Keratinocyte (primary cell): ENCODE results near the gene MAG. TPM values are rescaled to one million over a fixed set of nuclear protein-coding genes. Genes with fewer than 3 reads are reported as not detected.

Source experiments
- DNase-seq: peaks from one replicate; pipeline ENCODE4 v3.0.0-alpha.2; 2011; ENCODE audit warnings: low read depth, missing footprints, low spot score
- FAIRE-seq: peaks from 2 replicates; lab custom pipeline; 2011; peaks lifted over from hg19 to GRCh38; lab: Jason Lieb, UNC
- H2AFZ ChIP-seq: 2 replicates; pipeline ENCODE4 v1.6.0; 2012; ENCODE audit warnings: low read length, control low read depth, inconsistent platforms; ENCODE audit not compliant: control insufficient read depth
- H3K27ac ChIP-seq: 2 replicates; pipeline ENCODE4 v1.5.1; 2011; ENCODE audit warnings: low read length; ENCODE audit not compliant: control insufficient read depth, insufficient read depth
- H3K27me3 ChIP-seq: 3 replicates; pipeline ENCODE4 v1.6.0; 2011; ENCODE audit warnings: low read length; ENCODE audit not compliant: control insufficient read depth, insufficient read depth; ENCODE audit errors: extremely low read depth
- H3K36me3 ChIP-seq, 2 experiments: 2 replicates in 1 of 2; 3 replicates in 1 of 2; pipeline ENCODE4 v1.5.1; 2011; ENCODE audit warnings: low read length in 2 of 2, mild to moderate bottlenecking in 1 of 2; ENCODE audit not compliant: control insufficient read depth in 2 of 2, insufficient read depth in 2 of 2; ENCODE audit errors: extremely low read depth in 1 of 2
- H3K4me1 ChIP-seq: 3 replicates; pipeline ENCODE4 v1.5.1; 2011; ENCODE audit warnings: low read length; ENCODE audit not compliant: control insufficient read depth, insufficient read depth; ENCODE audit errors: extremely low read depth
- H3K4me2 ChIP-seq: 3 replicates; pipeline ENCODE4 v1.6.0; 2011; ENCODE audit warnings: low read depth, low read length; ENCODE audit not compliant: control insufficient read depth, insufficient read depth; ENCODE audit errors: extremely low read depth
- H3K4me3 ChIP-seq, 3 experiments: fragments of 200-600 bp in 1 of 3; sonication (generic) in 1 of 3; 2 replicates in 2 of 3; 3 replicates in 1 of 3; pipeline ENCODE4 v1.5.1; 2011 to 2016; ENCODE audit warnings: low read length in 3 of 3, mild to moderate bottlenecking in 3 of 3, control low read depth in 2 of 3, inconsistent platforms in 1 of 3, low read depth in 1 of 3, mixed read lengths in 1 of 3, mixed run types in 1 of 3, moderate library complexity in 1 of 3; ENCODE audit not compliant: control insufficient read depth in 2 of 3, insufficient read depth in 2 of 3; ENCODE audit errors: extremely low read depth in 1 of 3
- H3K79me2 ChIP-seq: 2 replicates; pipeline ENCODE4 v1.6.0; 2012; ENCODE audit warnings: low read length; ENCODE audit not compliant: control insufficient read depth, insufficient read depth
- H3K9ac ChIP-seq: 3 replicates; pipeline ENCODE4 v1.6.0; 2011; ENCODE audit warnings: low read length; ENCODE audit not compliant: control insufficient read depth, insufficient read depth; ENCODE audit errors: extremely low read depth
- H3K9me1 ChIP-seq: 3 replicates; pipeline ENCODE4 v1.6.0; 2011; ENCODE audit warnings: low read length; ENCODE audit not compliant: control insufficient read depth, insufficient read depth; ENCODE audit errors: extremely low read depth
- H3K9me3 ChIP-seq: 2 replicates; pipeline ENCODE4 v1.5.1; 2012; ENCODE audit warnings: low read depth, low read length; ENCODE audit not compliant: control insufficient read depth
- H4K20me1 ChIP-seq: 3 replicates; pipeline ENCODE4 v1.6.0; 2011; ENCODE audit warnings: low read length; ENCODE audit not compliant: control insufficient read depth, insufficient read depth; ENCODE audit errors: extremely low read depth
- EZH2 ChIP-seq: IDR thresholded peaks from one replicate; pipeline ENCODE4 v1.6.1; 2012; ENCODE audit warnings: inconsistent platforms, mild to moderate bottlenecking, low read length, moderate library complexity
- dilution Hi-C: fragments of 300-500 bp; cut with MboI; formaldehyde crosslinking; loops from one replicate; pipeline ENCODE4 v1.7.0; 2020; ENCODE audit warnings: low sequenced_read_pairs; ENCODE audit not compliant: extremely low pct_ligation_motif_present
- polyA plus RNA-seq, 5 experiments: library from polyadenylated mRNA; depleted of rRNA in 3 of 5; stranded (reverse) in 3 of 5; stranded (forward) in 1 of 5; unstranded in 1 of 5; fragments of >200 nt; gene quantifications; 1 replicate in 1 of 5; 2 replicates in 3 of 5; 3 replicates in 1 of 5; pipeline versions ENCODE4 v1.2.1 to v1.2.3, GENCODE V29; 2011 to 2012; ENCODE audit warnings: missing spikeins in 2 of 5, low read depth in 1 of 5, low replicate concordance in 1 of 5
- TF ChIP-seq, protein P1 (sequence below), 3 experiments: IDR thresholded peaks in 1 of 3; conservative IDR thresholded peaks in 1 of 3; optimal IDR thresholded peaks in 1 of 3; 2 replicates in 2 of 3; 3 replicates in 1 of 3; pipeline versions ENCODE3 to v1.5.1; 2011; ENCODE audit warnings: low read length in 3 of 3, mild to moderate bottlenecking in 3 of 3, moderate library complexity in 2 of 3, control low read depth in 1 of 3, inconsistent platforms in 1 of 3; ENCODE audit not compliant: insufficient read depth in 2 of 3; ENCODE audit errors: extremely low read depth in 1 of 3

The MAG gene
- polyA plus RNA-seq, 1 donor (not counting 4 experiments of a cell fraction or from before 2014, with no cell fraction given) = not detected

DNA sequence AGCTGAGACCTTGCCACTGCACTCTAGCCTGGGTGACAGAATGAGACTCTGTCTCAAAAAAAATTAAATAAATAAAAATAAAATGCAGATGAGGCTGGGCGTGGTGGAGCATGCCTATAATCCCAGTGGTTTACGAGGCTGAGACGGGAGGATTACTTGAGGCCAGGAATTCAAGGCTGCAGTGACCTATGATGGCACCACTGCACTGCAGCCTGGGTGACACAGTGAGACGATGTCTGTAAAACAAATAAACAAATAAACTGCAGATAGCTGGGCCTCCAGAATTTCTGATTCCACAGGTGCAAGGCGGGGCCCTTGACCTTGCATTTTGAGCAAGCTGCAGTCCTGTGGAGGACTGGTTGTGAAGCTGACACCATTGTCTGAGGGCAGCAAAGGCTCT, 3.1 kb upstream of the MAG start:
- Histone ChIP-seq H4K20me1 (no peaks in the 10 kb centered on the region), H3K27ac (no peak overlapping the region), H3K36me3 (no peaks in the 10 kb centered on the region), H2AFZ (no peak overlapping the region), H3K9me1 (no peaks in the 10 kb centered on the region), H3K9me3 (no peaks in the 10 kb centered on the region), H3K9ac (no peak overlapping the region), H3K79me2 (no peaks in the 10 kb centered on the region), H3K4me2 (no peak overlapping the region), H3K4me3 (no peak overlapping the region), H3K4me1 (no peaks in the 10 kb centered on the region), H3K27me3 (peaks cover 42% of the 10 kb centered on the region)
- no peak for TF ChIP-seq EZH2
- TF ChIP-seq, protein P1, sequence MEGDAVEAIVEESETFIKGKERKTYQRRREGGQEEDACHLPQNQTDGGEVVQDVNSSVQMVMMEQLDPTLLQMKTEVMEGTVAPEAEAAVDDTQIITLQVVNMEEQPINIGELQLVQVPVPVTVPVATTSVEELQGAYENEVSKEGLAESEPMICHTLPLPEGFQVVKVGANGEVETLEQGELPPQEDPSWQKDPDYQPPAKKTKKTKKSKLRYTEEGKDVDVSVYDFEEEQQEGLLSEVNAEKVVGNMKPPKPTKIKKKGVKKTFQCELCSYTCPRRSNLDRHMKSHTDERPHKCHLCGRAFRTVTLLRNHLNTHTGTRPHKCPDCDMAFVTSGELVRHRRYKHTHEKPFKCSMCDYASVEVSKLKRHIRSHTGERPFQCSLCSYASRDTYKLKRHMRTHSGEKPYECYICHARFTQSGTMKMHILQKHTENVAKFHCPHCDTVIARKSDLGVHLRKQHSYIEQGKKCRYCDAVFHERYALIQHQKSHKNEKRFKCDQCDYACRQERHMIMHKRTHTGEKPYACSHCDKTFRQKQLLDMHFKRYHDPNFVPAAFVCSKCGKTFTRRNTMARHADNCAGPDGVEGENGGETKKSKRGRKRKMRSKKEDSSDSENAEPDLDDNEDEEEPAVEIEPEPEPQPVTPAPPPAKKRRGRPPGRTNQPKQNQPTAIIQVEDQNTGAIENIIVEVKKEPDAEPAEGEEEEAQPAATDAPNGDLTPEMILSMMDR (optimal IDR thresholded peaks at IDR 0.05 in 1 of 3, IDR thresholded peaks at IDR 0.05 in 1 of 3, conservative IDR thresholded peaks at IDR 0.05 in 1 of 3; ENCODE audit: extremely low read depth in 1 of 3, insufficient read depth in 2 of 3, low read length in 3 of 3) = no peak
- DNase-seq (no peak), FAIRE-seq (no peak)
- dilution Hi-C loops = no loop called here

DNA sequence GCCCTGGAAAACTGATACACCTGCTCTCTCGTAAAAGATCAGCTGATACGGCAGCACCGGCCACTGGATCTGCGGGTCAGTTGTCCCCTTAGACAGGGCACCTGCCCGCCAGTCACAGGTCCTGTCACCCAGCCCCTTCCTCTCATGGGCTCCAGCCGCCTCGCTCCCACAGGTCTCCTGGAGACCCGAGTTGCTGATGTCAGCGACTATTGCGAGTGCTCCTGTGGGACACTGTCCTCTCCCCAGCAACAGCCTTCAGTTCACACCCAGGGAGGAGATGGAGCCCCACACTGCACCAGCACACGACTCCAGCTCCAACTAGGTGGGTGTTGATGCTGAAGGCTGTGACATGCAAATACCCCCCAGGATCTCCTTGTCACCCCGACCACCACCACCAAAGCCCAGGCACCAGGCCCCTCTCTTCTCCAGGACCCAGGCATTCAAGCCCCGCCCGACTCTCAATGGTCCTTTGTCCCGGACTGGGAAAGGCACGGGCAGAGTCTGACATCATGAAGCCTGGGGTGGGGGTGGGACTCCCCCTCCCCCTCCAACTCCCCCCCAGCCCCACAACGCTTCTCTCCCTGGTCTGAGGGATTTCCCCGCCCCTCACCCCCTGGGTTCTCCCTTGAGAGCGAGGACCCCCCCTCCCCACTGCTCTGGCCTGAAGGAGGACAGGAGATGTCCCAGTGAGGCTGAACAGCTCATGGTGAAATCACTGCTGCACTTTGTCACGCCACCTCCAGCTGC, 1.4 kb upstream of the MAG start:
- FAIRE-seq = no peak

More for the DNA sequence above, 1.4 kb upstream of the MAG start:
- dilution Hi-C loops = no loop called here
- no peak for DNase-seq
- Histone ChIP-seq H3K9me3 (no peaks in the 10 kb centered on the region), H4K20me1 (no peaks in the 10 kb centered on the region), H3K27ac (no peak overlapping the region), H3K36me3 (no peaks in the 10 kb centered on the region), H3K4me3 (no peak overlapping the region), H3K27me3 (peaks cover 43% of the 10 kb centered on the region), H3K4me2 (no peak overlapping the region), H3K79me2 (no peaks in the 10 kb centered on the region), H2AFZ (no peak overlapping the region), H3K9ac (no peak overlapping the region), H3K9me1 (no peaks in the 10 kb centered on the region), H3K4me1 (no peaks in the 10 kb centered on the region)
- TF ChIP-seq EZH2 = no peak
- TF ChIP-seq, protein P1 (optimal IDR thresholded peaks at IDR 0.05 in 1 of 3, IDR thresholded peaks at IDR 0.05 in 1 of 3, conservative IDR thresholded peaks at IDR 0.05 in 1 of 3; ENCODE audit: extremely low read depth in 1 of 3, insufficient read depth in 2 of 3, low read length in 3 of 3) = no peak
